IMR-90 (cell line): ENCODE measurements around the gene ERICH3. TPM values are rescaled to one million over a fixed set of nuclear protein-coding genes. Genes with fewer than 3 reads are reported as not detected.

ENCODE experiments used
- ATAC-seq: fragments of 200-7000 bp; cut with Tn5 transposase; 2 replicates; pipeline ENCODE4 v1.9.1; 2020; ENCODE audit warnings: low read depth, mild to moderate bottlenecking, moderate library complexity
- BruUV-seq: library from RNA; stranded (reverse); fragments of 400-500 nt; replicated peaks from 2 replicates; lab custom pipeline; 2021; lab: Mats Ljungman, UMichigan
- CTCF ChIA-PET: fragments of 300-600 bp; formaldehyde crosslinking; extraction: SDS; loops from one replicate; lab custom pipeline; 2021; ENCODE audit warnings: antibody characterized with exemption; lab: Yijun Ruan, JAX
- POLR2A ChIA-PET: fragments of 300-600 bp; sonication (Branson Sonifier 250); formaldehyde crosslinking; loops from one replicate; lab custom pipeline; 2022; ENCODE audit warnings: antibody characterized with exemption; ENCODE audit not compliant: unreplicated experiment; lab: Charles Lee
- DNase-seq: peaks from one replicate; pipeline ENCODE4 v3.0.0; 2013
- H2AFZ ChIP-seq: replicated peaks from 2 replicates; pipeline ENCODE3; 2013; ENCODE audit warnings: low read length, mild to moderate bottlenecking; ENCODE audit not compliant: poor library complexity
- H2AK5ac ChIP-seq: 2 replicates; pipeline ENCODE4 v1.6.1; 2013; ENCODE audit warnings: low read depth, low read length, inconsistent platforms
- H2AK9ac ChIP-seq: replicated peaks from 2 replicates; pipeline ENCODE3; 2013; ENCODE audit warnings: mild to moderate bottlenecking, low read depth, low read length, moderate library complexity; ENCODE audit not compliant: poor library complexity
- H2BK120ac ChIP-seq: 2 replicates; pipeline ENCODE4 v1.6.1; 2013; ENCODE audit warnings: low read depth, low read length, inconsistent platforms
- H2BK15ac ChIP-seq: 3 replicates; pipeline ENCODE4 v1.6.1; 2013; ENCODE audit warnings: low read depth, low read length, inconsistent platforms
- H2BK20ac ChIP-seq: 2 replicates; pipeline ENCODE4 v1.6.1; 2013; ENCODE audit warnings: low read depth, mild to moderate bottlenecking, inconsistent platforms, low read length, moderate library complexity
- H2BK5ac ChIP-seq: 2 replicates; pipeline ENCODE4 v1.6.1; 2013; ENCODE audit warnings: mild to moderate bottlenecking, low read depth, low read length, inconsistent platforms; ENCODE audit not compliant: poor library complexity, severe bottlenecking
- H3K14ac ChIP-seq: replicated peaks from 2 replicates; pipeline ENCODE4 v1.6.1; 2013; ENCODE audit warnings: low read depth, low read length, inconsistent platforms
- H3K18ac ChIP-seq: 2 replicates; pipeline ENCODE4 v1.6.1; 2013; ENCODE audit warnings: low read depth, low read length, control low read depth
- H3K23ac ChIP-seq: 2 replicates; pipeline ENCODE4 v1.6.1; 2013; ENCODE audit warnings: low read depth, low read length, inconsistent platforms
- H3K27ac ChIP-seq: 2 replicates; pipeline ENCODE4 v1.5.1; 2013; ENCODE audit warnings: mild to moderate bottlenecking, control low read depth, low read length; ENCODE audit not compliant: insufficient read depth
- H3K27me3 ChIP-seq: 2 replicates; pipeline ENCODE4 v1.6.1; 2013; ENCODE audit warnings: low read length; ENCODE audit not compliant: control insufficient read depth, insufficient read depth
- H3K36me3 ChIP-seq: 2 replicates; pipeline ENCODE4 v1.6.1; 2013; ENCODE audit warnings: low read length, mixed read lengths; ENCODE audit not compliant: control insufficient read depth, insufficient read depth
- H3K4ac ChIP-seq: 2 replicates; pipeline ENCODE4 v1.6.1; 2013; ENCODE audit warnings: low read depth, low read length, inconsistent platforms
- H3K4me1 ChIP-seq: 2 replicates; pipeline ENCODE4 v1.6.1; 2013; ENCODE audit warnings: low read length, mixed read lengths; ENCODE audit not compliant: control insufficient read depth, insufficient read depth
- H3K4me2 ChIP-seq: 2 replicates; pipeline ENCODE4 v1.6.1; 2013; ENCODE audit warnings: low read depth, mild to moderate bottlenecking, control low read depth, low read length, moderate library complexity
- H3K4me3 ChIP-seq: 2 replicates; pipeline ENCODE4 v1.5.1; 2013; ENCODE audit warnings: low read depth, mild to moderate bottlenecking, control low read depth, low read length, moderate library complexity; ENCODE audit not compliant: insufficient read depth
- H3K56ac ChIP-seq: 2 replicates; pipeline ENCODE4 v1.6.1; 2013; ENCODE audit warnings: low read length, inconsistent platforms; ENCODE audit not compliant: insufficient read depth; ENCODE audit errors: extremely low read depth
- H3K79me1 ChIP-seq, 2 experiments: 2 replicates each; pipeline ENCODE4 v1.6.1; 2013; ENCODE audit warnings: low read length in 2 of 2, inconsistent platforms in 1 of 2, low read depth in 1 of 2
- H3K9ac ChIP-seq: 2 replicates; pipeline ENCODE4 v1.6.1; 2013; ENCODE audit warnings: low read depth, low read length, control low read depth
- H3K9me1 ChIP-seq: 2 replicates; pipeline ENCODE4 v1.6.1; 2013; ENCODE audit warnings: low read length, inconsistent platforms; ENCODE audit not compliant: insufficient read depth
- H3K9me3 ChIP-seq: 2 replicates; pipeline ENCODE4 v1.6.1; 2013; ENCODE audit warnings: low read length; ENCODE audit not compliant: control insufficient read depth, insufficient read depth
- H4K20me1 ChIP-seq: 2 replicates; pipeline ENCODE4 v1.6.1; 2013; ENCODE audit warnings: low read length, inconsistent platforms; ENCODE audit not compliant: insufficient read depth
- H4K5ac ChIP-seq: 2 replicates; pipeline ENCODE4 v1.6.1; 2013; ENCODE audit warnings: mild to moderate bottlenecking, low read depth, low read length, control low read depth
- H4K8ac ChIP-seq, 2 experiments: 2 replicates each; pipeline ENCODE4 v1.6.1; 2013; ENCODE audit warnings: low read depth in 2 of 2, low read length in 2 of 2, control low read depth in 1 of 2, inconsistent platforms in 1 of 2
- H4K91ac ChIP-seq: 2 replicates; pipeline ENCODE4 v1.6.1; 2013; ENCODE audit warnings: low read depth, low read length, inconsistent platforms; ENCODE audit not compliant: insufficient read depth
- BHLHE40 ChIP-seq: fragments of 150-350 bp; IDR thresholded peaks from 2 replicates; pipeline ENCODE4 v1.6.1; 2016; ENCODE audit warnings: mild to moderate bottlenecking, low read depth, low read length
- CEBPB ChIP-seq: IDR thresholded peaks from 2 replicates; pipeline ENCODE4 v1.6.1; 2012; ENCODE audit warnings: low read depth, low read length, improper control_type of control experiment
- FOS ChIP-seq: fragments of 150-350 bp; IDR thresholded peaks from 2 replicates; pipeline ENCODE4 v1.6.1; 2016; ENCODE audit warnings: low read depth, low read length
- MAFK ChIP-seq: IDR thresholded peaks from 2 replicates; pipeline ENCODE4 v1.6.1; 2012; ENCODE audit warnings: low read depth, low read length, improper control_type of control experiment
- MXI1 ChIP-seq: IDR thresholded peaks from 2 replicates; pipeline ENCODE4 v1.6.1; 2012; ENCODE audit warnings: low read depth, mild to moderate bottlenecking, low read length, moderate library complexity, borderline replicate concordance
- NFE2L2 ChIP-seq: fragments of 150-350 bp; IDR thresholded peaks from 2 replicates; pipeline ENCODE4 v1.6.1; 2016; ENCODE audit warnings: low read depth, mild to moderate bottlenecking, low read length
- RCOR1 ChIP-seq: IDR thresholded peaks from 2 replicates; pipeline ENCODE4 v1.6.1; 2012; ENCODE audit warnings: mild to moderate bottlenecking, low read length, improper control_type of control experiment; ENCODE audit not compliant: insufficient replicate concordance
- RFX5 ChIP-seq: IDR thresholded peaks from 2 replicates; pipeline ENCODE4 v1.8.0; 2012; ENCODE audit warnings: low read depth, mild to moderate bottlenecking, low read length, moderate library complexity
- SMC3 ChIP-seq: fragments of 150-350 bp; IDR thresholded peaks from 2 replicates; pipeline ENCODE4 v1.6.1; 2016; ENCODE audit warnings: low read depth, mild to moderate bottlenecking, antibody characterized with exemption, low read length, moderate library complexity
- WGBS, 2 experiments: methylation state at CpG; one replicate each; pipeline versions ENCODE4 v1.1.5 to v1.1.7; 2013; ENCODE audit warnings: missing lambda C conversion rate in 2 of 2; ENCODE audit not compliant: insufficient read length in 1 of 2; ENCODE audit errors: extremely low coverage in 2 of 2; 5-methylcytosine and 5-hydroxymethylcytosine counted together
- dilution Hi-C: fragments of 300-500 bp; cut with HindIII; formaldehyde crosslinking; loops from one replicate; pipeline ENCODE4 v1.14.3; 2018; ENCODE audit warnings: low sequenced_read_pairs; ENCODE audit not compliant: unreplicated experiment
- in situ Hi-C: fragments of 300-500 bp; cut with MboI; formaldehyde crosslinking; loops from 3 replicates; pipeline ENCODE4 v1.14.3; 2019; ENCODE audit warnings: low sequenced_read_pairs, inconsistent platforms, mixed read lengths
- intact Hi-C: fragments of 100-400 bp; cut with micrococcal nuclease; formaldehyde crosslinking; loops from 2 replicates; pipeline ENCODE4 v1.10.0; 2022
- polyA plus RNA-seq, 3 experiments: library from polyadenylated mRNA; depleted of rRNA; stranded (reverse); fragments of >200 nt; gene quantifications; 2 replicates each; pipeline ENCODE4 v1.2.3, GENCODE V29; 2012; ENCODE audit warnings: low replicate concordance in 1 of 3
- total RNA-seq: library from RNA; depleted of rRNA; stranded (reverse); fragments of >200 nt; gene quantifications from 2 replicates; pipeline ENCODE4 v1.2.3, GENCODE V29; 2012
- TF ChIP-seq, protein P1 (sequence below): fragments of 150-350 bp; IDR thresholded peaks from 2 replicates; pipeline ENCODE4 v1.6.1; 2016; ENCODE audit warnings: low read depth, mild to moderate bottlenecking, low read length, moderate library complexity, borderline replicate concordance

Gene ERICH3
- total and polyA plus RNA-seq, 2 of the 4 experiments (the other 2 are of a cell fraction), result not detected

- H4K5ac ChIP-seq, result no peak overlapping the region
- TF ChIP-seq MXI1, result no peak
- no peak for TF ChIP-seq NFE2L2
- no peak for TF ChIP-seq FOS
- TF ChIP-seq RCOR1, result no peak
- no peak for TF ChIP-seq SMC3
- TF ChIP-seq BHLHE40, result no peak
- no peak for TF ChIP-seq CEBPB
- no peak for TF ChIP-seq MAFK
- TF ChIP-seq, protein P1, sequence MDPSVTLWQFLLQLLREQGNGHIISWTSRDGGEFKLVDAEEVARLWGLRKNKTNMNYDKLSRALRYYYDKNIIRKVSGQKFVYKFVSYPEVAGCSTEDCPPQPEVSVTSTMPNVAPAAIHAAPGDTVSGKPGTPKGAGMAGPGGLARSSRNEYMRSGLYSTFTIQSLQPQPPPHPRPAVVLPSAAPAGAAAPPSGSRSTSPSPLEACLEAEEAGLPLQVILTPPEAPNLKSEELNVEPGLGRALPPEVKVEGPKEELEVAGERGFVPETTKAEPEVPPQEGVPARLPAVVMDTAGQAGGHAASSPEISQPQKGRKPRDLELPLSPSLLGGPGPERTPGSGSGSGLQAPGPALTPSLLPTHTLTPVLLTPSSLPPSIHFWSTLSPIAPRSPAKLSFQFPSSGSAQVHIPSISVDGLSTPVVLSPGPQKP, result no peak
- no peak for TF ChIP-seq RFX5
- no peak overlapping the region for H3K56ac ChIP-seq
- no peak overlapping the region for H3K4me2 ChIP-seq
- H4K20me1 ChIP-seq, result no peaks in the 10 kb centered on the region
- no peaks in the 10 kb centered on the region for H3K36me3 ChIP-seq
- in situ Hi-C loops, result no loop called here
- no peak overlapping the region for H3K9ac ChIP-seq
- CTCF ChIA-PET, result interaction anchor here (0.6 kb wide), 1 partner anchor 308 kb away, joined by 4 read pairs; no protein-coding TSS in a partner anchor
- POLR2A ChIA-PET, result no interaction called here
- H3K27ac ChIP-seq, result no peak overlapping the region
- no peak overlapping the region for H3K18ac ChIP-seq
- H2AK9ac ChIP-seq, result no peak overlapping the region
- no peak overlapping the region for H2BK20ac ChIP-seq
- no peak overlapping the region for H2AK5ac ChIP-seq
- DNase-seq (no peak), ATAC-seq (no peak)
- H3K4me3 ChIP-seq, result no peak overlapping the region
- no CpG with 5 or more reads among the region's 2 CpGs for WGBS, 2 experiments
- no peak overlapping the region for H3K23ac ChIP-seq
- no peak overlapping the region for H2AFZ ChIP-seq
- no peak overlapping the region for H2BK5ac ChIP-seq
- intact Hi-C loops, result no loop called here
- H2BK15ac ChIP-seq, result no peak overlapping the region
- H3K14ac ChIP-seq, result no peak overlapping the region
- no peak overlapping the region for H3K4ac ChIP-seq
- BruUV-seq, result no TSS peak
- H3K79me1 ChIP-seq, result no peaks in the 10 kb centered on the region
- no peaks in the 10 kb centered on the region for H3K27me3 ChIP-seq
- no peaks in the 10 kb centered on the region for H3K4me1 ChIP-seq
- dilution Hi-C loops, result no loop called here
- no peaks in the 10 kb centered on the region for H3K9me1 ChIP-seq
- no peak overlapping the region for H4K8ac ChIP-seq
- H3K9me3 ChIP-seq, result no peaks in the 10 kb centered on the region
- no peak overlapping the region for H2BK120ac ChIP-seq
- H4K91ac ChIP-seq, result no peak overlapping the region
Measured at GRCh38 chr1:74549932-74550331, 123.7 kb downstream of the ERICH3 start.
